Tibial artery (tissue), 4 donors: ENCODE results near the gene DACH1.
"Not testable (repeated sequence)": the region's sequence is repeated elsewhere in the genome, so short reads cannot be mapped to it uniquely, and the experiment has no call there.

Experiments
- DNase-seq, 2 donors: peaks; one replicate each; pipeline ENCODE4 v3.0.0-alpha.2; 2019
- H3K27ac ChIP-seq, 2 donors: fragments of 200-600 bp; sonication (generic) in 1 of 2; 1 replicate in 1 of 2; 2 replicates in 1 of 2; pipeline ENCODE4 v1.5.1; 2018 to 2019; ENCODE audit warnings: mild to moderate bottlenecking in 1 of 2
- H3K27me3 ChIP-seq, 2 donors: fragments of 200-600 bp; sonication (generic) in 1 of 2; one replicate each; pipeline versions ENCODE4 v1.5.1 to v1.6.0; 2016 to 2019
- H3K36me3 ChIP-seq, 3 donors: fragments of 200-600 bp; sonication (generic) in 2 of 3; one replicate each; pipeline ENCODE4 v1.5.1; 2016 to 2019; ENCODE audit warnings: mild to moderate bottlenecking in 2 of 3
- H3K4me1 ChIP-seq, 4 donors: fragments of 200-600 bp; sonication (generic) in 2 of 4; 1 replicate in 3 of 4; 2 replicates in 1 of 4; pipeline ENCODE4 v1.5.1; 2016 to 2019
- H3K4me3 ChIP-seq, 2 donors: fragments of 200-600 bp; sonication (generic) in 1 of 2; 1 replicate in 1 of 2; 2 replicates in 1 of 2; pipeline ENCODE4 v1.5.1; 2018 to 2019; ENCODE audit warnings: mild to moderate bottlenecking in 2 of 2
- H3K9me3 ChIP-seq, 3 donors: fragments of 200-600 bp; sonication (generic) in 1 of 3; one replicate each; pipeline ENCODE4 v1.5.1; 2016 to 2019
- CTCF ChIP-seq, 2 experiments: fragments of 200-600 bp in 1 of 2; fragments of 450-650 bp in 1 of 2; IDR thresholded peaks; one replicate each; pipeline ENCODE4 v1.5.1; 2017 to 2019; ENCODE audit warnings: antibody characterized with exemption in 2 of 2, mild to moderate bottlenecking in 1 of 2, moderate library complexity in 1 of 2
- intact Hi-C: fragments of 100-400 bp; cut with DNase I; formaldehyde crosslinking; loops from one replicate; pipeline ENCODE4 v1.15.0; 2023; ENCODE audit warnings: low total_unique reads

The DACH1 gene

GRCh38 chr13:71867131-71867814, at the start of gene DACH1:
TSS of gene DACH1 (minus strand) at chr13:71867204.
- Histone ChIP-seq H3K4me1 (peaks cover 0 to 29% (median 27%) of the 10 kb centered on the region in 4 donors), H3K27ac (no peak within 1 kb of the TSS), H3K36me3 (no peaks in the 10 kb centered on the region), H3K9me3 (no peaks in the 10 kb centered on the region), H3K27me3 (peaks cover 0 to 40% of the 10 kb centered on the region in 2 donors), H3K4me3 (peak within 1 kb of the TSS; percentile 40 to 52)
- no peak for TF ChIP-seq CTCF (IDR thresholded peaks at IDR 0.05)
- DNase-seq: peak in 1 of 2 donors; percentile 19
- intact Hi-C loops: no loop called here

GRCh38 chr13:71913717-71914116, 46.7 kb upstream of the DACH1 start:
- Histone ChIP-seq H3K4me1 (no peaks in the 10 kb centered on the region), H3K9me3 (no peaks in the 10 kb centered on the region), H3K4me3 (no peak overlapping the region), H3K36me3 (no peaks in the 10 kb centered on the region), H3K27ac (no peak overlapping the region), H3K27me3 (no peaks in the 10 kb centered on the region)
- TF ChIP-seq CTCF (IDR thresholded peaks at IDR 0.05): no peak
- intact Hi-C loops: no loop called here
- no peak for DNase-seq

GRCh38 chr13:71912524-71912923, 45.5 kb upstream of the DACH1 start:
- H3K9me3 ChIP-seq: no peaks in the 10 kb centered on the region
- no peak for DNase-seq
- H3K4me1 ChIP-seq: no peaks in the 10 kb centered on the region
- intact Hi-C loops: no loop called here
- H3K36me3 ChIP-seq: no peaks in the 10 kb centered on the region
- H3K27ac ChIP-seq: no peak overlapping the region
- no peaks in the 10 kb centered on the region for H3K27me3 ChIP-seq
- no peak overlapping the region for H3K4me3 ChIP-seq
- TF ChIP-seq CTCF (IDR thresholded peaks at IDR 0.05): no peak

GRCh38 chr13:71906448-71906847, 39.4 kb upstream of the DACH1 start:
- H3K27me3 ChIP-seq: no peaks in the 10 kb centered on the region
- no peak for DNase-seq
- no peaks in the 10 kb centered on the region for H3K36me3 ChIP-seq
- H3K27ac ChIP-seq: no peak overlapping the region
- no peak for TF ChIP-seq CTCF (IDR thresholded peaks at IDR 0.05)
- H3K4me3 ChIP-seq: no peak overlapping the region
- H3K9me3 ChIP-seq: no peaks in the 10 kb centered on the region
- no peaks in the 10 kb centered on the region for H3K4me1 ChIP-seq
- intact Hi-C loops: no loop called here

GRCh38 chr13:71902676-71903075, 35.7 kb upstream of the DACH1 start:
- no peak overlapping the region for H3K4me3 ChIP-seq
- no peak overlapping the region for H3K27ac ChIP-seq
- no peaks in the 10 kb centered on the region for H3K4me1 ChIP-seq
- intact Hi-C loops: no loop called here
- no peaks in the 10 kb centered on the region for H3K9me3 ChIP-seq
- TF ChIP-seq CTCF (IDR thresholded peaks at IDR 0.05): no peak
- no peaks in the 10 kb centered on the region for H3K27me3 ChIP-seq
- no peak for DNase-seq
- H3K36me3 ChIP-seq: no peaks in the 10 kb centered on the region

GRCh38 chr13:71893506-71893905, 26.5 kb upstream of the DACH1 start:
- H3K4me3 ChIP-seq, H3K36me3 ChIP-seq, H3K27ac ChIP-seq, H3K27me3 ChIP-seq, H3K4me1 ChIP-seq, DNase-seq, H3K9me3 ChIP-seq, intact Hi-C loops: not testable (repeated sequence)
